ENCODE results near the gene ZHX3.

DNA sequence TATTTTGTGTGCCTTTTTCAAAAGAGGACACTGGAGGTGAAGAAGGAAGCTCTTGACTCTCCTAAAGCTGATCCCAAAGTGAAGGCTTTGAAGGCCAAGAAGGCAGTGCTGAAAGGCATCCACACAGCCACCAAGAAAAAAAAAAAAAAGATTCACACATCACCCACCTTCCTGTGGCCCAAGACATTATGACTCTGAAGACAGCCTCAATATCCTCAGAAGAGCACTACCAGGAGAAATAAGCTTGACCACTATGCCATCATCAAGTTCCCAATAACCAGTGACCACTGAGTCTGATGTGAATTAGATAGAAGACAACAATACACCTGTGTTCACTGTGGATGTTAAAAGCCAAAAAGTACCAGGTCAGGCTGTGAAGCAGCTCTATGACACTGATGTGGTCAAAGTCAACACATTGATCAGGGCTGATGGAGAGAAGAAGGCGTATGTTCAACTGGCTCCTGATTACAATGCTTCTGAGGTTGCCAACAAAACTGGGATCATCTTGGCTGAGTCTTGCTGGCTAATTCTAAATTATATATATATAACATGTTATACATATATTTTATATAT lies 120.8 kb downstream of the ZHX3 start:
- TF ChIP-seq ZFP36 (IDR thresholded peaks at IDR 0.05; ENCODE audit: borderline replicate concordance, low read depth, low read length, partially characterized antibody): no peak
- TF ChIP-seq, protein P1, sequence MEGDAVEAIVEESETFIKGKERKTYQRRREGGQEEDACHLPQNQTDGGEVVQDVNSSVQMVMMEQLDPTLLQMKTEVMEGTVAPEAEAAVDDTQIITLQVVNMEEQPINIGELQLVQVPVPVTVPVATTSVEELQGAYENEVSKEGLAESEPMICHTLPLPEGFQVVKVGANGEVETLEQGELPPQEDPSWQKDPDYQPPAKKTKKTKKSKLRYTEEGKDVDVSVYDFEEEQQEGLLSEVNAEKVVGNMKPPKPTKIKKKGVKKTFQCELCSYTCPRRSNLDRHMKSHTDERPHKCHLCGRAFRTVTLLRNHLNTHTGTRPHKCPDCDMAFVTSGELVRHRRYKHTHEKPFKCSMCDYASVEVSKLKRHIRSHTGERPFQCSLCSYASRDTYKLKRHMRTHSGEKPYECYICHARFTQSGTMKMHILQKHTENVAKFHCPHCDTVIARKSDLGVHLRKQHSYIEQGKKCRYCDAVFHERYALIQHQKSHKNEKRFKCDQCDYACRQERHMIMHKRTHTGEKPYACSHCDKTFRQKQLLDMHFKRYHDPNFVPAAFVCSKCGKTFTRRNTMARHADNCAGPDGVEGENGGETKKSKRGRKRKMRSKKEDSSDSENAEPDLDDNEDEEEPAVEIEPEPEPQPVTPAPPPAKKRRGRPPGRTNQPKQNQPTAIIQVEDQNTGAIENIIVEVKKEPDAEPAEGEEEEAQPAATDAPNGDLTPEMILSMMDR (CRISPR knock-in tag; IDR thresholded peaks at IDR 0.05): no peak
- no peak for TF ChIP-seq ZNF24 (IDR thresholded peaks at IDR 0.05)
- no peak for TF ChIP-seq EHMT2 (IDR thresholded peaks at IDR 0.05; ENCODE audit: borderline replicate concordance, low read depth, low read length)
- no peak for TF ChIP-seq CBX1 (IDR thresholded peaks at IDR 0.05; ENCODE audit: low read depth)
- no peak for TF ChIP-seq KDM5B (CRISPR knock-in tag; IDR thresholded peaks at IDR 0.05; ENCODE audit: borderline replicate concordance)
